Ovary (tissue), 9 donors: ENCODE measurements around the gene NKAIN4. TPM values are rescaled to one million over a fixed set of nuclear protein-coding genes. Genes with fewer than 3 reads are reported as not detected.

Experiments used
- DNase-seq, 5 donors: peaks; one replicate each; pipeline ENCODE4 v3.0.0-alpha.2; 2019 to 2020
- H3K27ac ChIP-seq, 2 donors: fragments of 200-600 bp; one replicate each; pipeline versions ENCODE4 v1.5.1 to v1.8.0; 2019 to 2022
- H3K27me3 ChIP-seq: fragments of 200-600 bp; one replicate; pipeline ENCODE4 v1.8.0; 2022
- H3K36me3 ChIP-seq: fragments of 200-600 bp; sonication (generic); one replicate; pipeline ENCODE4 v1.5.1; 2019
- H3K4me1 ChIP-seq: one replicate; pipeline ENCODE4 v1.8.1; 2013; ENCODE audit warnings: mild to moderate bottlenecking, moderate library complexity; ENCODE audit not compliant: insufficient read depth
- H3K4me3 ChIP-seq: fragments of 200-600 bp; sonication (generic); one replicate; pipeline ENCODE4 v1.5.1; 2017
- H3K9me3 ChIP-seq, 2 donors: fragments of 200-600 bp in 1 of 2; sonication (generic) in 1 of 2; one replicate each; pipeline versions ENCODE4 v1.5.1 to v1.8.1; 2013 to 2019; ENCODE audit warnings: mild to moderate bottlenecking in 1 of 2, moderate library complexity in 1 of 2
- EP300 ChIP-seq: sonication (generic); formaldehyde crosslinking; IDR thresholded peaks from one replicate; pipeline ENCODE4 v1.6.1; 2017; ENCODE audit warnings: antibody characterized with exemption
- POLR2A ChIP-seq: fragments of 450-650 bp; IDR thresholded peaks from one replicate; pipeline ENCODE4 v1.6.1; 2017; ENCODE audit warnings: antibody characterized with exemption, mild to moderate bottlenecking, moderate library complexity
- WGBS, 3 donors: extraction: QIAGEN DNeasy Blood & Tissue Kit in 1 of 3; methylation state at CpG; one replicate each; pipeline versions ENCODE4 v1.1.5 to v1.1.7; 2013 to 2017; 5-methylcytosine and 5-hydroxymethylcytosine counted together
- intact Hi-C, 4 donors: fragments of 100-400 bp; cut with DNase I; formaldehyde crosslinking; loops; one replicate each; pipeline versions ENCODE4 v1.11.0 to v1.15.1; 2022 to 2023
- polyA plus RNA-seq, 2 donors: library from polyadenylated mRNA; stranded (reverse); fragments of 200-250 nt in 1 of 2; fragments of 350-450 nt in 1 of 2; fragmentation: Illumina TruSeq in 1 of 2; extraction: RNeasy Lipid Tissue Mini Kit (QIAGEN cat#74804) in 1 of 2; gene quantifications; one replicate each; pipeline ENCODE4 v1.2.3, GENCODE V29; 2013 to 2014
- total RNA-seq, 7 donors: library from RNA; depleted of rRNA in 2 of 7; stranded (reverse); fragments of >200 nt in 2 of 7; fragmentation: NEBNext Ultra II Directional in 3 of 7; extraction: Animal tissue kit (Norgen Biotek cat#: 25700) in 3 of 7; gene quantifications; one replicate each; pipeline versions ENCODE4 v1.1.0 to v1.2.4, GENCODE V29; 2016 to 2023
- TF ChIP-seq, protein P1 (sequence below), 3 donors: fragments of 450-650 bp in 2 of 3; fragments of 200-600 bp in 1 of 3; IDR thresholded peaks; one replicate each; pipeline versions ENCODE4 v1.5.1 to v1.8.0; 2016 to 2022; ENCODE audit warnings: antibody characterized with exemption in 3 of 3, mild to moderate bottlenecking in 1 of 3
- donor health status: DM: no; HTN: no; CAD: no; lungs with moderate emphysema.
- donor health status: DM: no; HTN: no; CAD: no.
- donor health status: Bipolar disorder and iron deficiency.
- donor health status: DM: yes; HTN: yes; CAD: no.
- donor health status: DM: no; HTN: no; CAD: no.
- donor health status: DM: yes; HTN: yes; CAD: no.

The NKAIN4 gene
- total and polyA plus RNA-seq, 9 donors: 0.18 to 0.24 TPM; not detected in 7

DNA sequence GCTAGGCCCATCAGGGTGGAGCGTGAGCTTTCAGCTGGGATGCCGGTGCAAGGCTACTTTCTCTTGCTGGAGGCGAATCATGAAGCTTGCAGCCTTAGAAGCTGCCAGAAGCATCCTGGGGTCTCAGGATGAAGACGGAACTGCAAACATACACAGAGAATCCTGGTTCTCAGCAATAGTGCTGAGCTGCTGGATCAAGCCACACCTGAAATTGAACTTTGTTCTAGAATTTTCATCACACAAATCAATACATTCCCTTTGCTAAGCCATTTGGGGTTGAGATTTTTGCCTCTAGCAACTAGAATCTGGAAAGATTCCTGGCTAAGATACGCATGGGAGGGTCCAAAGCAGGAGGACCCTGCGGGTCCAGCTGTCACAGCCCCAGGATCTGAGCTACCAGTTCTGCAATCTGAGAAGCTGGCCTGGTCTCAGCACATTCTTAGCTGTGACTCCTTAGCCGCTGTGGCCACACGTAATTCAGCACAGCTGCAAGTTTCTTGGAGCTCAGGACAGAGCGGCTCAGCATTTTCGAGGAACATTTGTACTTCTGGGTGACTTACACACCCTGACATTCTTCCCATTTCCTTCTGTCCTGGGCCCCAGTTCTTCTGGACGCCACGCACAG, 11.7 kb upstream of the NKAIN4 start:
- 54 to 61% (median 57%) methylated on average over 12 of the region's 12 CpGs for WGBS, 3 donors
- no peaks in the 10 kb centered on the region for H3K27me3 ChIP-seq
- TF ChIP-seq POLR2A: no peak
- TF ChIP-seq, protein P1, sequence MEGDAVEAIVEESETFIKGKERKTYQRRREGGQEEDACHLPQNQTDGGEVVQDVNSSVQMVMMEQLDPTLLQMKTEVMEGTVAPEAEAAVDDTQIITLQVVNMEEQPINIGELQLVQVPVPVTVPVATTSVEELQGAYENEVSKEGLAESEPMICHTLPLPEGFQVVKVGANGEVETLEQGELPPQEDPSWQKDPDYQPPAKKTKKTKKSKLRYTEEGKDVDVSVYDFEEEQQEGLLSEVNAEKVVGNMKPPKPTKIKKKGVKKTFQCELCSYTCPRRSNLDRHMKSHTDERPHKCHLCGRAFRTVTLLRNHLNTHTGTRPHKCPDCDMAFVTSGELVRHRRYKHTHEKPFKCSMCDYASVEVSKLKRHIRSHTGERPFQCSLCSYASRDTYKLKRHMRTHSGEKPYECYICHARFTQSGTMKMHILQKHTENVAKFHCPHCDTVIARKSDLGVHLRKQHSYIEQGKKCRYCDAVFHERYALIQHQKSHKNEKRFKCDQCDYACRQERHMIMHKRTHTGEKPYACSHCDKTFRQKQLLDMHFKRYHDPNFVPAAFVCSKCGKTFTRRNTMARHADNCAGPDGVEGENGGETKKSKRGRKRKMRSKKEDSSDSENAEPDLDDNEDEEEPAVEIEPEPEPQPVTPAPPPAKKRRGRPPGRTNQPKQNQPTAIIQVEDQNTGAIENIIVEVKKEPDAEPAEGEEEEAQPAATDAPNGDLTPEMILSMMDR (IDR thresholded peaks at IDR 0.05): no peak
- no peak for TF ChIP-seq EP300
- H3K27ac ChIP-seq: no peak overlapping the region
- H3K4me1 ChIP-seq: no peaks in the 10 kb centered on the region
- no peaks in the 10 kb centered on the region for H3K9me3 ChIP-seq
- intact Hi-C loops: no loop called here
- no peak overlapping the region for H3K4me3 ChIP-seq
- DNase-seq: no peak
- H3K36me3 ChIP-seq: no peaks in the 10 kb centered on the region

DNA sequence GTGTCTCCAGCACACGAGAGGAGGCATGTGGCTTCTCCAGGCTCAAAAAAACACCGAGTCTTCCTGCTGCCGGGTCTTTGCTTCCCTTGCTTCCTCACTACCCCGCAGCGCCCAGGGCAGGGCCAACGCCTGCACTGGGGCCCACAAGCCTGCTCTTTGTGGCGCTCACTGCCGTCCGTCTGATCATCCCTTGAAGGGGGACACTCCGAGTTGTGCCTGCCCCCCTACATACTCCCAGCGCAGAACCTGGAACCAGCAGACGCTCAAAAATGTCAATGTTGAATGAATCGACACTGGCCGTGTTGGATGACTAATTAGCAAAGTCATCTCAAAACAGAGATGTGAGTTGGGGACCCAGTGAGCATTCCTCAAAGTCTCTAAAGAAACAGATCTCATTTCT, 10.3 kb upstream of the NKAIN4 start:
- Histone ChIP-seq H3K9me3 (no peaks in the 10 kb centered on the region), H3K4me1 (no peaks in the 10 kb centered on the region), H3K36me3 (no peaks in the 10 kb centered on the region), H3K27me3 (no peaks in the 10 kb centered on the region), H3K4me3 (no peak overlapping the region), H3K27ac (no peak overlapping the region)
- TF ChIP-seq EP300 (no peak), POLR2A (no peak)
- TF ChIP-seq, protein P1 (IDR thresholded peaks at IDR 0.05): no peak
- 10 to 21% (median 14%) methylated on average over 14 of the region's 14 CpGs for WGBS, 3 donors
- no peak for DNase-seq
- intact Hi-C loops: no loop called here

DNA sequence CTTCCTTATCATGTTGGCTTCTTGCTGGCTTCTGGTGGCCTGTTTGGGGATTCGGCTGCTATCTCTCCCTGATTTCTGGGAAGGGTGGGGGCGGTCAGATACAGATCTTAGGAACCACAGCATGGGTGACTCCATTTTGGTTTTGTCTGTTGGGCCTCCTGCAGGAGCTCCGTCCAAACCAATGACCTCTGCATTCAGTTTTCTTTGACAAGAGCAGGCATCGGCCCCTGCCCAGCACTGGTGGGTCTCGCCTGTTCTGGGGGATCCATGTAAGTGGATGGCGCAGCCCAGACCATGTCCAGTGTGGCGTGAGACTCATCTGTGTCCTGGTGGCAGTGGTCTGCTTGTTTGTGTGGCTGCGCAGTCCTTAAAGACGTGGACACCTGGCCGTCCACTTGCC, 9.7 kb upstream of the NKAIN4 start:
- Histone ChIP-seq H3K27me3 (no peaks in the 10 kb centered on the region), H3K36me3 (no peaks in the 10 kb centered on the region), H3K4me3 (no peak overlapping the region), H3K27ac (no peak overlapping the region), H3K9me3 (no peaks in the 10 kb centered on the region), H3K4me1 (no peaks in the 10 kb centered on the region)
- TF ChIP-seq POLR2A: no peak
- TF ChIP-seq, protein P1 (IDR thresholded peaks at IDR 0.05): no peak
- TF ChIP-seq EP300: no peak
- WGBS, 3 donors: 66 to 88% (median 69%) methylated on average over 10 of the region's 10 CpGs
- no peak for DNase-seq
- intact Hi-C loops: no loop called here

DNA sequence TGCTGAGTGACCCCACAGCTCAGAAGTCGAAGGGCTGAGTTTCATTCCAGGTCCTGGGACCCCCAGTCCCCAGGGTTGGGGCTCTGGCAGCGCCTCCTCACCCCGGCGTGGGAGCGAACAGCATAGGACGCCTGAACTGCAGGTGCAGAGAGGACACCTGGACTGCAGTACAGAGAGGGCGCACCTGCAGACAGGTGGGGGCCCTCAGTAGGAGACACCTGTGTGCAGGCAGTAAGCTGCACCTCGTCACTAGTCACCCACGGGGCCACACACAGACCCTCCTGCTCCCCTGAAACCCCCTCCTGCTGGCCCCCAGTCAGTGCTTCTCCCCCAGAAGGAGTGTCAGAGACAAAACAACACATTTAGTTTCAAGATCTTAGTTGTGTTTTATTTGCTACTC, 8.6 kb upstream of the NKAIN4 start:
- Histone ChIP-seq H3K4me3 (no peak overlapping the region), H3K36me3 (no peaks in the 10 kb centered on the region), H3K9me3 (no peaks in the 10 kb centered on the region), H3K27ac (no peak overlapping the region), H3K27me3 (no peaks in the 10 kb centered on the region), H3K4me1 (no peaks in the 10 kb centered on the region)
- TF ChIP-seq, protein P1 (IDR thresholded peaks at IDR 0.05): no peak
- TF ChIP-seq POLR2A (no peak), EP300 (no peak)
- WGBS, 3 donors: 67 to 82% (median 82%) methylated on average over 9 of the region's 9 CpGs
- intact Hi-C loops: no loop called here
- no peak for DNase-seq
